HCT116 (cell line): Measurements from ENCODE around the gene SYTL3. TPM values are rescaled to one million over a fixed set of nuclear protein-coding genes. Genes with fewer than 3 reads are reported as not detected.
A peak's percentile ranks its signal among the peaks of the same experiment; 100 is the strongest.

ENCODE experiments used
- ATAC-seq: fragments of 200-7000 bp; cut with Tn5 transposase; 2 replicates; pipeline ENCODE4 v1.9.1; 2020; ENCODE audit warnings: mild to moderate bottlenecking, moderate library complexity
- BruUV-seq: library from RNA; stranded (reverse); fragments of 400-500 nt; replicated peaks from 2 replicates; lab custom pipeline; 2021; lab: Mats Ljungman, UMichigan
- CTCF ChIA-PET: fragments of 300-600 bp; sonication (Branson Sonifier 250); formaldehyde crosslinking; loops from one replicate; lab custom pipeline; 2021; ENCODE audit warnings: antibody characterized with exemption; lab: Charles Lee
- POLR2A ChIA-PET: fragments of 300-600, 350-600 bp; sonication (Branson Sonifier 250); formaldehyde crosslinking; loops from one replicate; lab custom pipeline; 2021; ENCODE audit warnings: antibody characterized with exemption; lab: Charles Lee
- RAD21 ChIA-PET, 2 experiments: fragments of 300-600 bp; sonication (Branson Sonifier 250); formaldehyde crosslinking; loops; one replicate each; lab custom pipeline; 2023; ENCODE audit warnings: low total read pairs in 2 of 2; ENCODE audit not compliant: uncharacterized antibody in 2 of 2, unreplicated experiment in 2 of 2, low non-redundant PET in 1 of 2; lab: Charles Lee
- DNase-seq: peaks from one replicate; pipeline ENCODE4 v3.0.0-alpha.2; 2010; ENCODE audit warnings: low read depth, low spot score
- H2AFZ ChIP-seq: fragments of 200-600 bp; shearing (Covaris generic), sonication (generic); 2 replicates; pipeline ENCODE4 v1.6.1; 2017; ENCODE audit warnings: low read depth, mixed run types, mixed read lengths, antibody characterized with exemption, low read length; ENCODE audit not compliant: poor library complexity, severe bottlenecking
- H3K27ac ChIP-seq: 2 replicates; pipeline ENCODE4 v1.5.1; 2012; ENCODE audit warnings: low read depth, low read length
- H3K27me3 ChIP-seq: fragments of 200-600 bp; sonication (generic); 2 replicates; pipeline ENCODE4 v1.6.1; 2016; ENCODE audit warnings: mixed run types, low read length, mixed read lengths; ENCODE audit not compliant: insufficient read depth
- H3K36me3 ChIP-seq, 2 experiments: fragments of 200-500 bp in 1 of 2; fragments of 200-600 bp in 1 of 2; sonication (Bioruptor generic) in 1 of 2; sonication (generic) in 1 of 2; 2 replicates each; pipeline versions ENCODE4 v1.5.1 to v1.6.1; 2014 to 2016; ENCODE audit warnings: low read length in 2 of 2, inconsistent platforms in 1 of 2, mixed read lengths in 1 of 2, mixed run types in 1 of 2; ENCODE audit not compliant: insufficient read depth in 2 of 2, control insufficient read depth in 1 of 2
- H3K4me1 ChIP-seq, 2 experiments: fragments of 200-600 bp in 1 of 2; sonication (generic) in 1 of 2; 2 replicates each; pipeline versions ENCODE4 v1.5.1 to v1.6.1; 2012 to 2017; ENCODE audit warnings: low read length in 2 of 2, inconsistent platforms in 1 of 2, mild to moderate bottlenecking in 1 of 2, mixed read lengths in 1 of 2, mixed run types in 1 of 2, moderate library complexity in 1 of 2; ENCODE audit not compliant: insufficient read depth in 2 of 2, control insufficient read depth in 1 of 2
- H3K4me2 ChIP-seq: fragments of 200-600 bp; sonication (generic); 2 replicates; pipeline ENCODE4 v1.6.1; 2017; ENCODE audit warnings: mixed run types, low read length, mixed read lengths
- H3K4me3 ChIP-seq, 2 experiments: fragments of 200-600 bp in 1 of 2; sonication (generic) in 1 of 2; replicated peaks in 1 of 2; 2 replicates each; pipeline ENCODE4 v1.5.1; 2011 to 2016; ENCODE audit warnings: low read length in 2 of 2, control low read depth in 1 of 2, low read depth in 1 of 2, mild to moderate bottlenecking in 1 of 2, mixed read lengths in 1 of 2, mixed run types in 1 of 2
- H3K79me2 ChIP-seq: fragments of 200-600 bp; sonication (generic); 2 replicates; pipeline ENCODE4 v1.6.1; 2017; ENCODE audit warnings: mild to moderate bottlenecking, mixed run types, low read length, moderate library complexity, mixed read lengths; ENCODE audit not compliant: insufficient read depth
- H3K9ac ChIP-seq: fragments of 200-600 bp; sonication (generic); 2 replicates; pipeline ENCODE4 v1.6.1; 2016; ENCODE audit warnings: low read length, mixed read lengths
- H3K9me2 ChIP-seq: fragments of 200-600 bp; sonication (generic), shearing (Covaris generic); 2 replicates; pipeline ENCODE4 v1.6.1; 2017; ENCODE audit warnings: mixed run types, mild to moderate bottlenecking, moderate library complexity; ENCODE audit not compliant: insufficient read depth
- H3K9me3 ChIP-seq, 2 experiments: fragments of 200-500 bp in 1 of 2; fragments of 200-600 bp in 1 of 2; sonication (Bioruptor generic) in 1 of 2; sonication (generic) in 1 of 2; 2 replicates each; pipeline ENCODE4 v1.6.1; 2014 to 2017; ENCODE audit warnings: low read length in 2 of 2, mixed read lengths in 2 of 2, inconsistent platforms in 1 of 2, low read depth in 1 of 2, mild to moderate bottlenecking in 1 of 2, mixed run types in 1 of 2, moderate library complexity in 1 of 2; ENCODE audit not compliant: control insufficient read depth in 1 of 2, insufficient read depth in 1 of 2
- H4K20me1 ChIP-seq: fragments of 200-600 bp; sonication (generic), shearing (Covaris generic); 2 replicates; pipeline ENCODE4 v1.6.1; 2017; ENCODE audit warnings: mixed run types, mild to moderate bottlenecking, moderate library complexity; ENCODE audit not compliant: insufficient read depth
- CBX3 ChIP-seq: IDR thresholded peaks from 2 replicates; pipeline ENCODE4 v1.6.1; 2012; ENCODE audit warnings: low read depth
- EGR1 ChIP-seq: IDR thresholded peaks from 2 replicates; pipeline ENCODE4 v1.6.1; 2012; ENCODE audit warnings: low read depth
- POLR2AphosphoS5 ChIP-seq: IDR thresholded peaks from 2 replicates; pipeline ENCODE4 v1.6.1; 2011; ENCODE audit warnings: mild to moderate bottlenecking, low read depth, low read length, moderate library complexity
- REST ChIP-seq: IDR thresholded peaks from 2 replicates; pipeline ENCODE4 v1.6.1; 2012; ENCODE audit warnings: low read depth
- intact Hi-C: fragments of 100-400 bp; cut with micrococcal nuclease; formaldehyde crosslinking; loops from 2 replicates; pipeline ENCODE4 v1.10.0; 2022
- total RNA-seq: library from RNA; stranded (reverse); gene quantifications from one replicate; pipeline ENCODE4 v1.2.1, GENCODE V29; 2021; ENCODE audit not compliant: unreplicated experiment
- TF ChIP-seq, protein P1 (sequence below): IDR thresholded peaks from 2 replicates; pipeline ENCODE4 v1.6.1; 2011; ENCODE audit warnings: mild to moderate bottlenecking, low read length, moderate library complexity; ENCODE audit not compliant: insufficient replicate concordance; ENCODE audit errors: extremely low read depth

SYTL3 gene
- total RNA-seq, 1 experiment from 2014 or later = 55.3 TPM

DNA sequence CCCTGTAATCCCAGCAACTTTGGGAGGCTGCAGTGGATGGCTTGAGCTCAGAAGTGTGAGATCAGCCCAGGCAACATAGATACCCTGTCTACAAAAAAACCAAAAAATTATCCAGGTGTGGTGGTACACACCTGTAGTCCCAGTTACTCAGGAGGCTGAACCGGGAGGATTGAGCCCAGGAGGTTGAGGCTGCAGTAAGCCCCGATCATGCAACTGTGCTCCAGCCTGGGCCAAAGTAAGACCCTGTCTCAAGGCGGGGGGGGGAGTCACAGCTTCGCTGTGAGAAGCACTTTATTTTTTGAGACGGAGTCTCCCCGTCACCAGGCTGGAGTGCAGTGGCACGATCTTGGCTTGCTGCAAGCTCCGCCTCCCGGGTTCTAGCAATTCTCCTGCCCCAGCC lies 115.1 kb downstream of the SYTL3 start:
- Histone ChIP-seq H3K4me2 (no peak overlapping the region), H3K9me3 (no peaks in the 10 kb centered on the region), H3K27me3 (no peaks in the 10 kb centered on the region), H3K79me2 (peaks cover 33% of the 10 kb centered on the region), H3K9me2 (no peaks in the 10 kb centered on the region), H4K20me1 (peaks cover 13% of the 10 kb centered on the region; the same call in 1 of the 2 replicates), H3K9ac (peak overlapping the region; percentile 40), H3K27ac (peak overlapping the region; percentile 57), H3K4me3 (no peak overlapping the region), H2AFZ (no peak overlapping the region), H3K36me3 (peaks cover 33 to 60% of the 10 kb centered on the region in 2 experiments), H3K4me1 (peaks cover 25 to 100% of the 10 kb centered on the region in 2 experiments; a peak in 3 of 4 replicates)
- intact Hi-C loops = loop anchor here (10.0 kb wide), 1 partner anchor 340 kb away; no protein-coding TSS in a partner anchor
- no peak for DNase-seq
- ChIA-PET CTCF (interaction anchor here (1.4 to 2.8 kb wide), 2 partner anchors 46 to 59 kb away, joined by 4 to 13 read pairs; no protein-coding TSS in a partner anchor), RAD21 (interaction anchor here in 1 of 2 experiments (0.5 kb wide), 1 partner anchor 39 kb away, joined by 3 read pairs; no protein-coding TSS in a partner anchor), POLR2A (interaction anchor here (0.8 to 9.3 kb wide), 5 partner anchors 15 to 104 kb away, joined by 3 to 39 read pairs (median 5); no protein-coding TSS in a partner anchor)
- ATAC-seq = peak; percentile 5
- TF ChIP-seq POLR2AphosphoS5 (peak; percentile 2; the same call in 1 of the 2 replicates), CBX3 (no peak), REST (no peak), EGR1 (no peak)
- TF ChIP-seq, protein P1, sequence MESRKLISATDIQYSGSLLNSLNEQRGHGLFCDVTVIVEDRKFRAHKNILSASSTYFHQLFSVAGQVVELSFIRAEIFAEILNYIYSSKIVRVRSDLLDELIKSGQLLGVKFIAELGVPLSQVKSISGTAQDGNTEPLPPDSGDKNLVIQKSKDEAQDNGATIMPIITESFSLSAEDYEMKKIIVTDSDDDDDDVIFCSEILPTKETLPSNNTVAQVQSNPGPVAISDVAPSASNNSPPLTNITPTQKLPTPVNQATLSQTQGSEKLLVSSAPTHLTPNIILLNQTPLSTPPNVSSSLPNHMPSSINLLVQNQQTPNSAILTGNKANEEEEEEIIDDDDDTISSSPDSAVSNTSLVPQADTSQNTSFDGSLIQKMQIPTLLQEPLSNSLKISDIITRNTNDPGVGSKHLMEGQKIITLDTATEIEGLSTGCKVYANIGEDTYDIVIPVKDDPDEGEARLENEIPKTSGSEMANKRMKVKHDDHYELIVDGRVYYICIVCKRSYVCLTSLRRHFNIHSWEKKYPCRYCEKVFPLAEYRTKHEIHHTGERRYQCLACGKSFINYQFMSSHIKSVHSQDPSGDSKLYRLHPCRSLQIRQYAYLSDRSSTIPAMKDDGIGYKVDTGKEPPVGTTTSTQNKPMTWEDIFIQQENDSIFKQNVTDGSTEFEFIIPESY = no peak
- BruUV-seq = no TSS peak
